WTC11 (cell line): ENCODE measurements around the gene PTPRG. TPM values are rescaled to one million over a fixed set of nuclear protein-coding genes. Genes with fewer than 3 reads are reported as not detected.

Experiments used
- ATAC-seq: fragments of 200-7000 bp; cut with Tn5 transposase; 2 replicates; pipeline ENCODE4 v1.10.0; 2021; ENCODE audit warnings: mild to moderate bottlenecking, moderate library complexity
- CTCF ChIA-PET: fragments of 300-600 bp; sonication (Branson Sonifier 250); formaldehyde crosslinking; loops from one replicate; lab custom pipeline; 2021; ENCODE audit warnings: antibody characterized with exemption; lab: Charles Lee
- POLR2A ChIA-PET: fragments of 350-600 bp; sonication (Branson Sonifier 250); formaldehyde crosslinking; loops from one replicate; lab custom pipeline; 2021; ENCODE audit warnings: antibody characterized with exemption; lab: Charles Lee
- DNase-seq: peaks from one replicate; pipeline ENCODE4 v3.0.0; 2021; ENCODE audit warnings: low spot score
- H3K27ac Mint-ChIP-seq: 2 replicates; pipeline ENCODE4 v1.8.0; 2021; ENCODE audit warnings: mixed read lengths
- H3K27me3 Mint-ChIP-seq: 2 replicates; pipeline ENCODE4 v1.8.0; 2021; ENCODE audit warnings: low read depth, mild to moderate bottlenecking, moderate library complexity, mixed read lengths
- H3K36me3 Mint-ChIP-seq: 2 replicates; pipeline ENCODE4 v1.8.0; 2021; ENCODE audit warnings: mixed read lengths
- H3K4me1 Mint-ChIP-seq: 2 replicates; pipeline ENCODE4 v1.8.0; 2022; ENCODE audit warnings: mixed read lengths
- H3K4me3 Mint-ChIP-seq: 2 replicates; pipeline ENCODE4 v1.8.0; 2021; ENCODE audit warnings: mild to moderate bottlenecking, moderate library complexity, mixed read lengths
- H3K9me3 Mint-ChIP-seq: 2 replicates; pipeline ENCODE4 v1.8.0; 2021; ENCODE audit warnings: mixed read lengths
- AR ChIP-seq: fragments of 250-450 bp; sonication (Bioruptor Pico); IDR thresholded peaks from 2 replicates; pipeline ENCODE4 v1.9.0; 2021; ENCODE audit warnings: mild to moderate bottlenecking
- CBFB ChIP-seq: sonication (generic); formaldehyde crosslinking; IDR thresholded peaks from 2 replicates; pipeline ENCODE4 v1.8.1; 2022; ENCODE audit warnings: mild to moderate bottlenecking, low read depth, missing genetic modification reagents
- CDX4 ChIP-seq: fragments of 250-450 bp; sonication (Bioruptor Pico); IDR thresholded peaks from 2 replicates; pipeline ENCODE4 v1.9.0; 2021; ENCODE audit warnings: moderate library complexity, mild to moderate bottlenecking, inconsistent platforms, borderline replicate concordance
- CTCF ChIP-seq: fragments of 200-600 bp; IDR thresholded peaks from 2 replicates; pipeline ENCODE4 v1.8.0; 2022; ENCODE audit warnings: antibody characterized with exemption
- ESRRA ChIP-seq: sonication (generic); formaldehyde crosslinking; IDR thresholded peaks from 2 replicates; pipeline ENCODE4 v1.8.1; 2022; ENCODE audit warnings: mild to moderate bottlenecking, missing genetic modification reagents, borderline replicate concordance
- FOXP1 ChIP-seq: sonication (generic); formaldehyde crosslinking; IDR thresholded peaks from 2 replicates; pipeline ENCODE4 v1.8.0; 2022; ENCODE audit warnings: missing genetic modification reagents, mild to moderate bottlenecking, moderate library complexity, borderline replicate concordance
- JAZF1 ChIP-seq: fragments of 250-450 bp; sonication (Bioruptor Pico); IDR thresholded peaks from 2 replicates; pipeline ENCODE4 v1.9.0; 2021; ENCODE audit warnings: moderate library complexity, mild to moderate bottlenecking, inconsistent platforms
- KAT7 ChIP-seq: sonication (generic); formaldehyde crosslinking; IDR thresholded peaks from 2 replicates; pipeline ENCODE4 v1.8.1; 2023; ENCODE audit warnings: missing genetic modification reagents, mild to moderate bottlenecking, borderline replicate concordance
- MLX ChIP-seq: sonication (generic); formaldehyde crosslinking; IDR thresholded peaks from 2 replicates; pipeline ENCODE4 v1.8.1; 2023; ENCODE audit warnings: mild to moderate bottlenecking, missing genetic modification reagents, moderate library complexity
- MXD4 ChIP-seq: fragments of 250-450 bp; sonication (Bioruptor Pico); IDR thresholded peaks from 2 replicates; pipeline ENCODE4 v1.8.0; 2021; ENCODE audit warnings: mild to moderate bottlenecking, moderate library complexity, borderline replicate concordance
- NFYB ChIP-seq: sonication (generic); formaldehyde crosslinking; conservative IDR thresholded peaks from 2 replicates; pipeline ENCODE4 v1.8.0; 2022; ENCODE audit warnings: low read depth, missing genetic modification reagents
- NR2C2 ChIP-seq: sonication (generic); formaldehyde crosslinking; IDR thresholded peaks from 2 replicates; pipeline ENCODE4 v1.8.0; 2022; ENCODE audit warnings: mild to moderate bottlenecking, missing genetic modification reagents
- SMAD4 ChIP-seq: sonication (generic); formaldehyde crosslinking; IDR thresholded peaks from 2 replicates; pipeline ENCODE4 v1.8.0; 2022; ENCODE audit warnings: mild to moderate bottlenecking, missing genetic modification reagents
- TCF7 ChIP-seq: sonication (generic); formaldehyde crosslinking; IDR thresholded peaks from 2 replicates; pipeline ENCODE4 v1.8.0; 2022; ENCODE audit warnings: mild to moderate bottlenecking, low read depth, missing genetic modification reagents, moderate library complexity
- TP53 ChIP-seq: sonication (generic); formaldehyde crosslinking; IDR thresholded peaks from 2 replicates; pipeline ENCODE4 v1.8.1; 2023; ENCODE audit warnings: mild to moderate bottlenecking, missing genetic modification reagents
- ZBTB21 ChIP-seq: sonication (generic); formaldehyde crosslinking; IDR thresholded peaks from 2 replicates; pipeline ENCODE4 v1.8.1; 2023; ENCODE audit warnings: mild to moderate bottlenecking, missing genetic modification reagents, borderline replicate concordance
- ZNF532 ChIP-seq: fragments of 250-450 bp; sonication (Bioruptor Pico); IDR thresholded peaks from 2 replicates; pipeline ENCODE4 v1.9.0; 2021; ENCODE audit warnings: mild to moderate bottlenecking, borderline replicate concordance
- ZNF671 ChIP-seq: fragments of 250-450 bp; sonication (Bioruptor Pico); IDR thresholded peaks from 2 replicates; pipeline ENCODE4 v1.8.0; 2021; ENCODE audit warnings: mild to moderate bottlenecking
- ZSCAN18 ChIP-seq: fragments of 250-450 bp; sonication (Bioruptor Pico); IDR thresholded peaks from 2 replicates; pipeline ENCODE4 v2.1.2; 2022; ENCODE audit warnings: mild to moderate bottlenecking, moderate library complexity
- total RNA-seq: library from RNA; stranded (reverse); gene quantifications from 3 replicates; pipeline ENCODE4 v1.2.3, GENCODE V29; 2021
- TF ChIP-seq, protein P1 (sequence below): sonication (generic); formaldehyde crosslinking; IDR thresholded peaks from 2 replicates; pipeline ENCODE4 v1.8.0; 2023; ENCODE audit warnings: missing genetic modification reagents
- TF ChIP-seq, protein P2 (sequence below): fragments of 250-450 bp; sonication (Bioruptor Pico); IDR thresholded peaks from 2 replicates; pipeline ENCODE4 v1.8.0; 2021; ENCODE audit warnings: mild to moderate bottlenecking

The PTPRG gene
- total RNA-seq, 1 experiment from 2014 or later, result 106 TPM

DNA sequence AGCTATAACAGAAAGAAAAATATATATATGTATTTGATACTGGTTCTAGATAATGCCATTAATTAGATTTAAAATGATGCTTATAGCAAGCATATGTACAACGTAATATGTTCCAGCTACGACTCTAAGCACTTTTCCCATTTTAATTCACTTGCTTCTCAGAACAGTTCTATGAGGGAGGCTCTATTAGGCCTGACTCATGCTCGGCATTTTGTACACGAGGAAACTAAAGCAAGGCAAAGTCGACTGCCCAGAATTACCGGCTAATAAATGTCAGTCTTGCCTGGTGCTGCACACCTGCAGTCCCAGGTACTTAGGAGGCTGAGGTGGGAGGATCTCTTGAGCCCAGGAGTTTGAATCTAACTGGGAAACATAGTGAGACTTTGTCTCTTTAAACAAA, 106.0 kb downstream of the PTPRG start:
- POLR2A ChIA-PET, result no interaction called here
- Mint-ChIP-seq H3K9me3 (peaks cover 10% of the 10 kb centered on the region; the same call in 1 of the 2 replicates), H3K27ac (no peak overlapping the region; the same call in 1 of the 2 replicates), H3K36me3 (peaks cover 12% of the 10 kb centered on the region)
- TF ChIP-seq NR2C2 (no peak), CBFB (CRISPR knock-in tag) (no peak), ESRRA (CRISPR knock-in tag) (no peak), ZBTB21 (CRISPR knock-in tag) (no peak), MLX (no peak), TCF7 (CRISPR knock-in tag) (no peak), SMAD4 (CRISPR knock-in tag) (no peak), NFYB (no peak), TP53 (CRISPR knock-in tag) (no peak), CTCF (no peak), ZNF532 (CRISPR knock-in tag) (no peak), ZNF671 (CRISPR knock-in tag) (no peak), JAZF1 (no peak), KAT7 (CRISPR knock-in tag) (no peak)
- TF ChIP-seq, protein P1, sequence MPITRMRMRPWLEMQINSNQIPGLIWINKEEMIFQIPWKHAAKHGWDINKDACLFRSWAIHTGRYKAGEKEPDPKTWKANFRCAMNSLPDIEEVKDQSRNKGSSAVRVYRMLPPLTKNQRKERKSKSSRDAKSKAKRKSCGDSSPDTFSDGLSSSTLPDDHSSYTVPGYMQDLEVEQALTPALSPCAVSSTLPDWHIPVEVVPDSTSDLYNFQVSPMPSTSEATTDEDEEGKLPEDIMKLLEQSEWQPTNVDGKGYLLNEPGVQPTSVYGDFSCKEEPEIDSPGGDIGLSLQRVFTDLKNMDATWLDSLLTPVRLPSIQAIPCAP, result no peak
- TF ChIP-seq, all 79 proteins: peak for 0
- Mint-ChIP-seq H3K27me3 (no peaks in the 10 kb centered on the region), H3K4me1 (peaks cover 80% of the 10 kb centered on the region), H3K4me3 (no peak overlapping the region)
- DNase-seq (no peak), ATAC-seq (no peak)
- CTCF ChIA-PET, result no interaction called here

DNA sequence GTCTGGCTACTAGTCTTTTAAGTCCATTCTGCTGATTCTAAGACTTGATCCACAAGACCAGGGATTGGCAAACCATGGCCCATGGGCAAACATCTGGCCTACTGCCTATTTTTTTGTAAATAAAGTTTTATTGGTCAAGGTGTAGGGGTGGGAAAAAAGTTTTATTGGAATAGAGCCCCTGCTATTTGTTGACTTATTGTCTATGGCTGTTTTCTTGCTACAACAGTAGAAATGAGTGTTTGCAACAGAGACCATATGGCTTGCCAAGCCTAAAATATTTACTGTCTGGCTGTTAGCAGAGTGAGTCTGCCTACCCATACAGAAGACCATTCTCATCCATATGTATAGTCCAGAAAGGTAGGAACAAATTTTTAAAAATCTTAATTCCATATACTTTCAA, 106.4 kb downstream of the PTPRG start:
- ATAC-seq, result no peak
- no peak for DNase-seq
- ChIA-PET CTCF (no interaction called here), POLR2A (no interaction called here)
- TF ChIP-seq ZSCAN18 (CRISPR knock-in tag) (no peak), CDX4 (CRISPR knock-in tag) (no peak), AR (CRISPR knock-in tag) (no peak), KAT7 (CRISPR knock-in tag) (no peak), MXD4 (CRISPR knock-in tag) (no peak), FOXP1 (no peak)
- TF ChIP-seq, protein P2, sequence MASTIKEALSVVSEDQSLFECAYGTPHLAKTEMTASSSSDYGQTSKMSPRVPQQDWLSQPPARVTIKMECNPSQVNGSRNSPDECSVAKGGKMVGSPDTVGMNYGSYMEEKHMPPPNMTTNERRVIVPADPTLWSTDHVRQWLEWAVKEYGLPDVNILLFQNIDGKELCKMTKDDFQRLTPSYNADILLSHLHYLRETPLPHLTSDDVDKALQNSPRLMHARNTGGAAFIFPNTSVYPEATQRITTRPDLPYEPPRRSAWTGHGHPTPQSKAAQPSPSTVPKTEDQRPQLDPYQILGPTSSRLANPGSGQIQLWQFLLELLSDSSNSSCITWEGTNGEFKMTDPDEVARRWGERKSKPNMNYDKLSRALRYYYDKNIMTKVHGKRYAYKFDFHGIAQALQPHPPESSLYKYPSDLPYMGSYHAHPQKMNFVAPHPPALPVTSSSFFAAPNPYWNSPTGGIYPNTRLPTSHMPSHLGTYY (CRISPR knock-in tag), result no peak
- Mint-ChIP-seq H3K27ac (no peak overlapping the region), H3K36me3 (peaks cover 9% of the 10 kb centered on the region), H3K27me3 (no peaks in the 10 kb centered on the region), H3K9me3 (peaks cover 10% of the 10 kb centered on the region; the same call in 1 of the 2 replicates), H3K4me3 (no peak overlapping the region), H3K4me1 (peaks cover 77% of the 10 kb centered on the region)
